HT-29 (cell line): Measurements from ENCODE around the gene PDE9A. TPM values are rescaled to one million over a fixed set of nuclear protein-coding genes. Genes with fewer than 3 reads are reported as not detected.

Experiments used
- DNase-seq: peaks from one replicate; pipeline ENCODE4 v3.0.0-alpha.2; 2015; ENCODE audit warnings: low spot score
- total RNA-seq: library from RNA; depleted of rRNA; stranded (reverse); fragments of >200 nt; shearing (Covaris generic); gene quantifications from 2 replicates; pipeline ENCODE4 v1.2.3, GENCODE V29; 2014

Gene PDE9A
- total RNA-seq, 1 experiment from 2014 or later: 8.4 TPM

DNA sequence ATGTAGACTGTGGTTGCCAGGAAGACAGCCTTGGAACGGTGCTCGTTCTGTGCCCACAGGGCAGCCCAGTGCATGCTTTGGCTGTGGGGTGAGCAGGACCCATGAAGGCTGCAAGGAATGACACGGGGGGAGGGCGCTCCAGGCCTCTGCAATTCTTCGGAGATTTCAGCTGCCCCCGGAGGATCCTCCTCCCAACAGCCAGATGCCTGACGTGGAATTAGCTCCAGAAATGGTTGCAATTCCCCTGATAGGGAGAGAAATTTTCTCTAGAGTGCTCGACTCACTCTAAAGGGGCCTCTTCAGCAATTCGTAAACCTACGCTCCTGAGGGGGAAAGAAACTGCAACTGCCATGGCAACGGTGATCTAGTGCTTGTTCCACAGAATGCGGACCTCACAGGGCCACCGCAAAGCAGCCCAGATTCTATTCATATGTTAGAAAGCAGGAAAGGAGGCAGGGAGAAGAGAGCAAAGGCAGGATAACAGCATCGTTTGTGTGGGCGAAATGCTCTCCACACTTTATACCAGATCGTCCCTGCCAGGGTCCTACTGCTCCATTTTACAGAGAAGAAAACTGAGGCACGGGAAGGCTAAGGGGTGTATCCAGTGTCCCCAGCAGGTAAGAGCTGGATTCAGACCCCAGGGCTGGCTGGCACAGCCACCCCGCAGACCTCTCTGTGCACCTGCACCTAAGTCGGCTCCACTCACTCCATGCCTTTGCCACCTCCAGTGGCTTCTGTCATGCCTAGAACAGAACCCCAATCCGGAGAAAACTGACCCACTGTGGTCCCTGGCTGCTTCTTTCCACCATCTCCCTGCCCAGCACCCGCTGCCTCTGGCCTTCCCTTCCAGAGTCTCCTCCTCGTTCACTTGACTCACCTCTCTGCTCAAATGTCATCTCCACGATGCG lies 11.9 kb upstream of the PDE9A start:
- no peak for DNase-seq

DNA sequence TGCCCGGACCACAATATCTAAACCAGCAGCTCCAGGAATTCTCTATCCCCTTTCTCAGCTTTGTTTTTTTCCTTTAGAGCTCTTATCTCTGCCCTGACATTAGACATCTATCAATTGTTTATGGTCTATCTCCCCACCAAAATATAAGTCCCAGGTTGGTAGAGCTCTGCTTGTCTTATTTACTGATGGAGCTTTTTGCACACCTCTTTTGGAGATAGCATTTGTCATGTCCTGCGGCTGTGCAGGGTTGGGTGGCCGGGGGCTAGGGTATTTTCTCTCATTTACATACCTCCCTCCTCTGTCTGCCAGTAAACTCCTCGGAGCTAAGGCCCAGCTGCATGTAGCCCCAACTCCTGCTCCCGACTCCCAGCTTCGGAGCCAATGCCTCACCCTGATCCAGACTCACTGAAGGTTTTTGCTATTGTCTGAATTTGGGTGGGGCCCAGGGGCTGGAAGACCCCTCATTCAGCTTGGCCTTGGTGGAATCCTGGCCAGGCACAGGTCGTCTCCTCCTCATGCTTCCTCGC lies 11.1 kb upstream of the PDE9A start:
- no peak for DNase-seq

DNA sequence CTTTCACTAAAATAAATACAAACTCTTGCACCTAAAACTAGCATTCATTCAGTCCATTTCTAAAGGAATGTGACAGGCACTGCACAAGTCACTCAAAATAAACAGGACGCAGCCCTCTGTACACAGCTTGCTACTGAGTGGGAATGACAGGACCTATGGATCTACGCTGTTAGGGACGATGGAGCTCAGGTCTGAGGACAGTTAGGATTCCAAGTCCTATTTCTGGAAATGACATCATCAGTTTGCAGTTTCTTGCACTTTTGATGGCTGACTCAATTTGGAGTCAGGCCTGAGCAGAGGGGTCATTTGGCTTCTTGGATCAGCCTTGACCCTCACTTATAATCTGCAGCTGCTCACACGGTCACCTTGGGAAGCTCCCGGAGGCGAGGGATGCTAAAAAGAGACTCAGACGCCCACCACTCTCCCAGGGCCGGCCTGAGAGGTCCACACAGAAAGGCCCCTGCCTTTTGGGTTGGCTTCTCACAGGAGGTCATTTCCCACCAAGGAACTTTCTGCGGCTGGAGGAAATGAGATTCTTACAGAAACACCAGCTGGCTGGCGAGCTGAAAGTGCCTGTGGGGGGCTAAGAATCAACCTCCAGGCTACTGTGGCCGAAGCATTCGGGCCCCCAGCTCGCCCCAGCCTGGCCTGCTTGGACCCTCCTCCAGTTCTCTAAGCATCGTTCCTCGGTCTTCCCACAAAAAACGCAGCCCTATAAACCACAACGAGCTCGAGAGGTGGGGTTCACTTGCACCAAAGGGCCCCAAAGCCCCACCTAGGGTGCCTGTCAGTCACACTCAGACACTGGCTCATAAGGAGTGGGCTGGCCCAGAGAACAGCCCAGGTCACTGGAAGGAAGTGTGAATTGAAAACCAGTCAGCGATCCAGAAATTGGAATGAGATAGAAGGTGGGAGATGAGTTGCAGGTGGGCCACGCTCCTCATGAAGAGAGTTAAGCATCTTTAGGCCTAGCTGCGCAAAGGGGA lies 8.9 kb upstream of the PDE9A start:
- DNase-seq: no peak

DNA sequence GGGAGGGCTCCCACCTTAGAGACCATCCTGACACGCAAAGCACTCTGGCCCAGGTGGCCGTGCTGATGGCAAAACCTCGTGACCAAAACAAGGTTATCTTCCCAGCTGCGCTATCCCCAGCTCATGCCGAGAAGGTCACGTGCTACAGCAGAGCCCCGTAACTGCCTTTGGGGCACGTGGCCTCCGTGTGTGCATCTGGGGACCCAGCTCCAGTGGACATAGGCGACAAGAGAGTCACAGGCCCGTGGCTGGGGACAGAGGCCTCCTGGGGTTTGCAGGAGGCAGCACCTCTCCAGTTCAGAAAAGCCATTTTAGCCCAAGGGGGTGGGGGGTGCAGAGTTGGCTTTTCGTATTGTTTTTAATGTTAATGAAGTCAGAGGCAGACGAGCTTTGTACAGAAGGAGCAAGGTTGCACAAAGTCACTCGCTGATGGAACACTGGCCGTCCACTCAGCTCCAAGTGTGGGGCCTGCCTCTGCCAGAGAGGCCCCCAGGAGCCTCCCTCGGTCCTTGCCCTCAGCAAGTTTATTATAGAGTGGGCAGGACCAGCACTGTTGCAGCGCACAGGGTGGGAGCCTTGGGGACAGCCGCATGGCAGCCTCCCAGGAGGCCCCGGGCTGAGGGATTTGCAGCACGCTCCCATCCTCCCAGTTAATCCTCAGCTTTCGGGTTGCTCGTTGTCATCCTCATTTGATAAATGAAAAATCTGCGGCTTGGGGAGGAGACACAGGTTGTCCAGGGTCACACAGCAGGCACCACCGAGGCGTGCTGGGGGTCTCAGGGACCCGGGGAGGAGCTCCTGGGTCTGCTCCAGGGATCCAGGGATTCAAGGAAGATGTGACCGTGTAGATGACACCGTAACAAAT lies 8.0 kb upstream of the PDE9A start:
- no peak for DNase-seq

DNA sequence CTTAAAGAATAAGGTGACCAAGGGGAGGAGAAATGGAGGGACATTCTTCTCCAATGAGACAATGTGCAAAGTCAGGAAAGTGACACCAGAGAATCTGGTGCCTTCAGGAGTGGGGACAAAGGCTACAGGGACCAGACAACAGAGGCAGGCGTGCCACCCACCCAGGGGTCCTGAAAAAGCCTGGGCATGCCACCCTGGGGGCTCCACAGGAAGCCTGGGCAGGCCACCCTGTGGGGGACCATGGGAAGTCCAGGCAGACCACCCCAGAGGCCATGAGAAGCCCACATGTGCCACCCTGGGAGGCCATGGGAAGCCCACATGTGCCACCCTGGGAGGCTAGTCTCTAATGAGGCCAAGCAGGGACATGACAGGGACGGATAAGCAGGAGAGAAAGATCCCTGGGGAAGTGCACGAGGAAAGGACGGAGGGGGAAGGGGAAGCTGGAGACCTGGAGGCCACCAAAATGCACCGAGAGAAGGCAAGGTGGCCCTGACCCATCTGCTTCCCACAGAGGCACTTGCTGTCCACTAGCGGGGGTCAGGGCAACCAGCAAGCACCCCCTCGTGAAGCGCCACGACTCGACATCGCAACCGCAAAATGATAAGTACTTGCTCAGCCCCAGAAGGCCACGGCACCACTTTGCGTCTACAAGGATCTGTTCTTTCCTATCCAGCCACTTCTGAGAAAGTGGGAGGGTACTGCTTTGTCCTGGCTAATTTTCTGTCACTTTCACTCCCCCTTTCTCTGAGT lies 7.2 kb upstream of the PDE9A start:
- no peak for DNase-seq

GRCh38 chr21:42646836-42647235 lies 6.6 kb upstream of the PDE9A start:
- DNase-seq: no peak

- DNase-seq: no peak
Observed at GRCh38 chr21:42648606-42649005, 4.8 kb upstream of the PDE9A start.

GRCh38 chr21:42649122-42650032 lies 4.0 kb upstream of the PDE9A start:
- DNase-seq: no peak

DNA sequence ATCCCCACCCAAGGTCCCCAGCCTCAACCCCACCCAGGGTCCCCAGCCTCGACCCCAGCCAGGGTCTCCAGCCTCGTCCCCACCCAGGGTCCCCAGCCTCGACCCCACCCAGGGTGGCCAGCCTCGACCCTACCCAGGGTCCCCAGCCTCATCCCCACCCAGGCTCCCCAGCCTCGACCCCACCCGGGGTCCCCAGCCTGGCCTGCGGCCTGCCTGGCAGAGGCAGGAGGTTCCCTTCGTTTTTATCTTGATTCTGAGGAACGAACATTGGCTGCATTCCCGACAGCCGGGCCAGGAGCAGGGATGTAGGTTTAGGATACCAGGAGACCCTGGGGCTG lies 3.4 kb upstream of the PDE9A start:
- no peak for DNase-seq

DNA sequence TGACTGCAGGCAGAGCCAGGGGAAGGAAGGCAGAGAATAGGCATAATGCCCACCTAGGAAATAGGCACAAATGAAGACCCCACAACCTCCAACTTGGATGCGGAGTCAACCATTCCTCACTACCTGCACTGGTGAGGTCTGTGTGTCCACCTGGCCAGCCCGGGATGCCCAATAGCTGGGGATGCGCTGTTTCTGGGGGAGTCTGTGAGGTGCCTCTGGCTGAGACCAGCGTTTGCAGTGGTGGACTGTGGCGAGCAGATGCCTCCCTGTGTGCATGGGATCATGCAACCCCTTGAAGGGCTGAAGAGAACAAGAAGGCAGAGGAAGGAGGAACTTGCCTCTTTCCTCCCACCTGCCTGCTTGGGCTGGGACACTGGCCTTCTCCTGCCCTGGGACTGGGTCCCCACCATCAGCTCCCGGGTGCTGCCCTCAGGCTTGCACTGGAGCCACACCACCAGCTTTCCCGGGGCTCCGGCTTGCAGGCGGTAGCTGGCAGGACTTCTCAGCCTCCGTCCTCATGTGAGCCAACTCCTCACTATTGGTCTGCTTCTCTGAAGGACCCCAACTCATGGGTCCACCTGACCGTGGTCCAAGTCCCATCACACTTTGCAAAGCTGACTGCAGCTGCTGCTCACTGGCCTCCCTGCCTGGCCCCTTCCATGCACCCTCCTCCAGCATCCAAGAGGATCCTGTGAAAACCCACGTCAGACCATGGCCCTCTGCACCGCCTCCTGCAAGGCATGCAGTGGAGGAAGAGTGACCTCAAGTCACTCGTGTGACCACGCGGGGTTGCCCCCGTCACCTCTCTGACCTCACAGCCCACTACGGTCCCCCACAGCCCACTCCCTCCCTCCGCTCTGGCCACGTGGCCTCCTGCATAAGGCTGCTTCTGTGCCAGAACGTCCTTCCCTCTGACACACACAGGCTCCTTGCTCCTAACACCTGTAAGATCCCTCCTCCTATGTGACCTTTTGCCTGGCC lies 2.7 kb upstream of the PDE9A start:
- no peak for DNase-seq

GRCh38 chr21:42651515-42652401 lies 1.7 kb upstream of the PDE9A start:
- no peak for DNase-seq

DNA sequence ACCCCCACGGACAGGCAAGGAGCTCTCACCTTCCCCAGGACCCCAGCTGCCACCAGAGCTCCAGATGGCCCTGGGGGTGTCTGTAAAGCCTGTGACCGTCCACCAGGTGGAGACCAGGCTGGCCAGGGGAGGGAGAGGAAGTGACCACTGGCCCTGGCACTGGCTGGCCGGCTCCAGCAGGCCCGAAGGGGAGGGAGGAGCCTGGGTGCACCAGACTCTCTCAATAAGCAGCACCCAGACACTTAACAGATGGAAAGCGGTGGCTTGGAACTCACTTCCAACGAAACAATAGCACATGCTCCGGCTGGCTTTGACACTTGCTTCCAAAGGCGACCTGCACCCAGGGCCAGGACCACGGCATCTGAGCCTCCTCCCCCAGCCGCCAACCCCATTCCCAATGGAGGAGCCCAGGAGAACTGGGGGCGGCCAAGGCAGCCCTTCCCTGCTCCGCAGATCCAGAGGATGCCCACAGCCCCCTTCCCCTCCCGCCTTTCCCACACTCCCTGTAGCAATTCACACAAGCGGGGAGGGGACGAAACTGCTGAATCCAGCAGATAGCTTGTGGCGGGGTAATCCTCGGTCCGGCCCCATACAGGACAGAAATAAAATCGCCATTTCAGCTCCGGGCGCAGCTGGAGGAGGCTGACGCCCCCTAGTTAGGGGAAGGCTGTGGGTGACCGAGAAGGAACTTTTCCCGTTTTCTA lies 742 bp upstream of the PDE9A start:
- peak; percentile 69 for DNase-seq

GRCh38 chr21:42654179-42654912 lies 925 bp downstream of the PDE9A start:
- peak; percentile 31 for DNase-seq

- DNase-seq: no peak
Observed at GRCh38 chr21:42654913-42655795, 1.7 kb downstream of the PDE9A start.
